ENCODE measurements around the gene SELENOW. TPM values are rescaled to one million over a fixed set of nuclear protein-coding genes. Genes with fewer than 3 reads are reported as not detected.
A peak's percentile ranks its signal among the peaks of the same experiment; 100 is the strongest.

Gene SELENOW
- total and polyA plus RNA-seq, 2 of the 8 experiments (the other 6 are each of a cell fraction or from before 2014, with no cell fraction given), result 371 to 588 TPM

GRCh38 chr19:47821460-47822020 is 43.0 kb downstream of the SELENOW start, which contains the start of gene CRX:
CRX (plus strand) TSS chr19:47821937; CDS start chr19:47834444, 12,507 bp downstream.
- peaks cover 0 to 19% (median 11%) of the 10 kb centered on the region in 4 experiments; a peak in 6 of 7 replicates for H3K4me1 ChIP-seq (replicated peaks in 1 of 4; ENCODE audit: control insufficient read depth in 3 of 4, insufficient read depth in 4 of 4, low read length in 3 of 4)
- H4K20me1 ChIP-seq (replicated peaks in 1 of 2; ENCODE audit: control insufficient read depth in 1 of 2, insufficient read depth in 2 of 2, low read length in 2 of 2), result no peaks in the 10 kb centered on the region
- TF ChIP-seq POU5F1 (IDR thresholded peaks at IDR 0.05; ENCODE audit: low read depth, low read length), result no peak
- TF ChIP-seq KDM1A (IDR thresholded peaks at IDR 0.05; ENCODE audit: borderline replicate concordance, low read length), result peak; percentile 95
- peak in 1 of 2 experiments; percentile 42; a peak in 1 of 4 replicates for TF ChIP-seq HDAC2 (IDR thresholded peaks at IDR 0.05; ENCODE audit: borderline replicate concordance in 1 of 2, low read depth in 2 of 2, low read length in 2 of 2)
- H4K8ac ChIP-seq (ENCODE audit: extremely low read depth, insufficient read depth, low read length), result peak within 1 kb of the TSS; percentile 59; the same call in 1 of the 2 replicates
- H3K4ac ChIP-seq (replicated peaks; ENCODE audit: insufficient read length, low read depth, low read length), result no peak within 1 kb of the TSS
- no peaks in the 10 kb centered on the region for H3K36me3 ChIP-seq (ENCODE audit: control insufficient read depth in 2 of 4, insufficient read depth in 4 of 4, low read length in 3 of 4)
- H2BK20ac ChIP-seq (ENCODE audit: low read length), result 0 out of 2 replicates have a peak within 1 kb of the TSS, but pooled peaks have one; percentile 34
- 0 out of 2 replicates have a peak within 1 kb of the TSS, but pooled peaks have one; percentile 99 for H2BK15ac ChIP-seq (ENCODE audit: low read length)
- no peak within 1 kb of the TSS for H2BK120ac ChIP-seq (replicated peaks; ENCODE audit: low read depth, low read length)
- no peaks in the 10 kb centered on the region for H3K9me3 ChIP-seq (ENCODE audit: insufficient read depth in 2 of 2, low read depth in 1 of 2, low read length in 1 of 2)
- 0 out of 2 replicates have a peak within 1 kb of the TSS, but pooled peaks have one; percentile 53 for H2AK5ac ChIP-seq (ENCODE audit: low read depth, low read length)
- 81% methylated on average over 14 of the region's 15 CpGs; no CpG with 5 or more reads in 1 of the 2 experiments for WGBS, 2 experiments (ENCODE audit: extremely low coverage in 1 of 2, insufficient coverage in 1 of 2, insufficient read length in 1 of 2, insufficient replicate concordance in 2 of 2, low coverage in 1 of 2, low lambda C conversion rate in 2 of 2, missing lambda C conversion rate in 1 of 2)
- ChIA-PET POLR2A (ENCODE audit: partially characterized antibody) (interaction anchor here (0.7 kb wide), 1 partner anchor 43 kb away, joined by 3 read pairs; no protein-coding TSS in a partner anchor), CTCF (ENCODE audit: partially characterized antibody) (interaction anchor here (0.8 to 2.0 kb wide), 3 partner anchors 28 to 47 kb away, joined by 3 to 5 read pairs (median 4); no protein-coding TSS in a partner anchor)
- no peaks in the 10 kb centered on the region for H3K79me1 ChIP-seq (ENCODE audit: low read depth, low read length)
- no peak within 1 kb of the TSS; a peak in 1 of 7 replicates for H3K9ac ChIP-seq (replicated peaks in 1 of 4; ENCODE audit: extremely low read depth in 1 of 4, low read depth in 3 of 4, low read length in 3 of 4)
- no peak within 1 kb of the TSS for H3K4me3 ChIP-seq (ENCODE audit: extremely low read depth in 1 of 4, insufficient read depth in 2 of 4, low read depth in 3 of 4, low read length in 4 of 4)
- H3K56ac ChIP-seq (replicated peaks; ENCODE audit: insufficient read length, low read depth, low read length), result no peak within 1 kb of the TSS
- no peak for DNase-seq (ENCODE audit: low read depth in 1 of 2, low spot score in 2 of 2)
- H3K18ac ChIP-seq (ENCODE audit: extremely low read depth, low read length), result peak within 1 kb of the TSS; percentile 60; the same call in 1 of the 2 replicates
- H2BK12ac ChIP-seq (ENCODE audit: low read depth, low read length), result 0 out of 2 replicates have a peak within 1 kb of the TSS, but pooled peaks have one; percentile 50
- H3K79me2 ChIP-seq (ENCODE audit: control insufficient read depth in 1 of 2, insufficient read depth in 2 of 2, low read length in 2 of 2), result no peaks in the 10 kb centered on the region; a peak in 1 of 4 replicates
- no peak within 1 kb of the TSS for H3K4me2 ChIP-seq (ENCODE audit: insufficient read depth in 1 of 2, low read depth in 2 of 2, low read length in 2 of 2)
- no peak within 1 kb of the TSS for H3K27ac ChIP-seq (ENCODE audit: low read depth, low read length)
- H3K27me3 ChIP-seq (replicated peaks in 1 of 4; ENCODE audit: control insufficient read depth in 3 of 4, extremely low read depth in 1 of 4, insufficient read depth in 3 of 4, low read length in 3 of 4), result no peaks in the 10 kb centered on the region
- no peak within 1 kb of the TSS for H3K14ac ChIP-seq (ENCODE audit: insufficient read length)
- no peak within 1 kb of the TSS for H4K5ac ChIP-seq (ENCODE audit: insufficient read length, low read depth, low read length)
- H2BK5ac ChIP-seq (ENCODE audit: low read depth, low read length), result no peak within 1 kb of the TSS
- H2AFZ ChIP-seq (ENCODE audit: low read length), result no peak within 1 kb of the TSS
- peaks cover 4% of the 10 kb centered on the region; the same call in 1 of the 2 replicates for H3K23me2 ChIP-seq (ENCODE audit: low read depth, low read length)
- no peak within 1 kb of the TSS for H3K23ac ChIP-seq (ENCODE audit: insufficient read length)
- no peak for FAIRE-seq
- no peak within 1 kb of the TSS for H4K91ac ChIP-seq (replicated peaks; ENCODE audit: insufficient read length, low read length)

Measured in H1 (cell line).